HepG2 (cell line): ENCODE measurements around the gene TOP2A. TPM values are rescaled to one million over a fixed set of nuclear protein-coding genes. Genes with fewer than 3 reads are reported as not detected.
A peak's percentile ranks its signal among the peaks of the same experiment; 100 is the strongest.

Experiments
- CREB3 ChIP-seq: sonication (generic); formaldehyde crosslinking; IDR thresholded peaks from 2 replicates; pipeline ENCODE4 v1.5.0; 2020; ENCODE audit warnings: missing genetic modification reagents
- DRAP1 ChIP-seq: IDR thresholded peaks from 2 replicates; pipeline ENCODE4 v1.6.1; 2016; ENCODE audit warnings: missing genetic modification reagents, missing compliant biosample characterization
- NCOA5 ChIP-seq: sonication (generic); formaldehyde crosslinking; IDR thresholded peaks from 2 replicates; pipeline ENCODE4 v1.4.0; 2020; ENCODE audit warnings: missing genetic modification reagents
- NFE2 ChIP-seq: sonication (generic); formaldehyde crosslinking; IDR thresholded peaks from 2 replicates; pipeline ENCODE4 v1.4.0; 2020; ENCODE audit warnings: missing genetic modification reagents
- PRDM10 ChIP-seq: sonication (generic); formaldehyde crosslinking; IDR thresholded peaks from 2 replicates; pipeline ENCODE4 v1.4.0; 2020; ENCODE audit warnings: low read depth, missing genetic modification reagents
- TAF15 ChIP-seq: fragments of 200-400 bp; formaldehyde crosslinking; IDR thresholded peaks from one replicate; pipeline ENCODE4 v1.6.1; 2018; ENCODE audit warnings: mild to moderate bottlenecking, low read depth, low read length; ENCODE audit not compliant: poor library complexity, severe bottlenecking
- TCF12 ChIP-seq, 2 experiments: fragments of 450-650 bp in 1 of 2; sonication (generic) in 1 of 2; formaldehyde crosslinking in 1 of 2; IDR thresholded peaks; 2 replicates each; pipeline versions ENCODE4 v1.6.1 to v1.8.0; 2017 to 2022; ENCODE audit warnings: antibody characterized with exemption in 1 of 2, mild to moderate bottlenecking in 1 of 2, missing genetic modification reagents in 1 of 2, moderate library complexity in 1 of 2
- TCF7L2 ChIP-seq: IDR thresholded peaks from 2 replicates; pipeline ENCODE4 v1.6.1; 2011; ENCODE audit warnings: mild to moderate bottlenecking, low read depth, low read length, moderate library complexity
- TEF ChIP-seq: sonication (generic); formaldehyde crosslinking; IDR thresholded peaks from 2 replicates; pipeline ENCODE4 v1.5.0; 2020; ENCODE audit warnings: missing genetic modification reagents
- TFDP1 ChIP-seq: IDR thresholded peaks from 2 replicates; pipeline ENCODE4 v1.6.1; 2016; ENCODE audit warnings: missing compliant biosample characterization, missing genetic modification reagents, borderline replicate concordance
- ZGPAT ChIP-seq: IDR thresholded peaks from 2 replicates; pipeline ENCODE4 v1.6.1; 2016; ENCODE audit warnings: mild to moderate bottlenecking
- ZMAT3 ChIP-seq: sonication (generic); formaldehyde crosslinking; conservative IDR thresholded peaks from 2 replicates; pipeline ENCODE4 v1.7.0; 2021; ENCODE audit warnings: missing genetic modification reagents
- ZNF101 ChIP-seq: sonication (generic); formaldehyde crosslinking; IDR thresholded peaks from 2 replicates; pipeline ENCODE4 v1.4.0; 2020; ENCODE audit warnings: mild to moderate bottlenecking, low read depth, missing genetic modification reagents, borderline replicate concordance
- ZNF280B ChIP-seq: sonication (generic); formaldehyde crosslinking; IDR thresholded peaks from 2 replicates; pipeline ENCODE4 v1.5.0; 2020; ENCODE audit warnings: missing genetic modification reagents, mild to moderate bottlenecking, borderline replicate concordance
- ZNF510 ChIP-seq: sonication (generic); formaldehyde crosslinking; IDR thresholded peaks from 2 replicates; pipeline ENCODE4 v1.4.0; 2020; ENCODE audit warnings: low read depth, mild to moderate bottlenecking, missing genetic modification reagents
- ZNF557 ChIP-seq: sonication (generic); formaldehyde crosslinking; IDR thresholded peaks from 2 replicates; pipeline ENCODE4 v1.4.0; 2020; ENCODE audit warnings: missing genetic modification reagents
- ZNF713 ChIP-seq: sonication (generic); formaldehyde crosslinking; IDR thresholded peaks from 2 replicates; pipeline ENCODE4 v1.4.0; 2020; ENCODE audit warnings: mild to moderate bottlenecking, missing genetic modification reagents
- ZNF737 ChIP-seq: sonication (generic); formaldehyde crosslinking; IDR thresholded peaks from 2 replicates; pipeline ENCODE4 v1.5.0; 2020; ENCODE audit warnings: missing genetic modification reagents, mild to moderate bottlenecking, borderline replicate concordance
- ZSCAN21 ChIP-seq: sonication (generic); formaldehyde crosslinking; IDR thresholded peaks from 2 replicates; pipeline ENCODE4 v1.8.0; 2022; ENCODE audit warnings: mild to moderate bottlenecking, missing genetic modification reagents, moderate library complexity, borderline replicate concordance
- ZSCAN31 ChIP-seq: sonication (generic); formaldehyde crosslinking; IDR thresholded peaks from 2 replicates; pipeline ENCODE4 v1.5.0; 2020; ENCODE audit warnings: low read depth, mild to moderate bottlenecking, missing genetic modification reagents
- polyA plus RNA-seq, 8 experiments: library from polyadenylated mRNA; depleted of rRNA in 3 of 8; stranded (reverse) in 7 of 8; unstranded in 1 of 8; fragments of >200 nt; fragmentation: Illumina TruSeq in 4 of 8; extraction: Trizol in 4 of 8; gene quantifications; 2 replicates each; pipeline versions ENCODE4 v1.2.1 to v1.2.3, GENCODE V29; 2011 to 2016; ENCODE audit warnings: low read depth in 4 of 8, missing spikeins in 1 of 8, mixed read lengths in 1 of 8; ENCODE audit not compliant: insufficient read depth in 1 of 8
- total RNA-seq, 5 experiments: library from RNA; depleted of rRNA; stranded (reverse); fragments of >200 nt; fragmentation: Illumina TruSeq; extraction: Trizol; gene quantifications; 2 replicates each; pipeline ENCODE4 v1.2.3, GENCODE V29; 2016; ENCODE audit warnings: low read depth in 1 of 5

Gene TOP2A
- total and polyA plus RNA-seq, 2 of the 13 experiments (the other 11 are each of a cell fraction or from before 2014, with no cell fraction given) = 108 to 327 TPM

GRCh38 chr17:40417258-40417608, 463 bp downstream of the TOP2A start (continued):
- TF ChIP-seq ZNF280B = 0 out of 2 replicates have a peak, but pooled peaks have one; percentile 52
- TF ChIP-seq ZMAT3 = no peak; the same call in 1 of the 2 replicates
- no peak for TF ChIP-seq TCF7L2
- TF ChIP-seq PRDM10 (CRISPR knock-in tag) = 0 out of 2 replicates have a peak, but pooled peaks have one; percentile 33
- TF ChIP-seq ZNF510 (CRISPR knock-in tag) = no peak
- no peak for TF ChIP-seq DRAP1
- TF ChIP-seq ZSCAN31 (CRISPR knock-in tag) = no peak
- no peak for TF ChIP-seq TEF (CRISPR knock-in tag)
- no peak for TF ChIP-seq ZNF557
- TF ChIP-seq ZGPAT (CRISPR knock-in tag) = no peak
- no peak for TF ChIP-seq ZNF713 (CRISPR knock-in tag)
- TF ChIP-seq ZSCAN21 (CRISPR knock-in tag) = no peak
- no peak for TF ChIP-seq TFDP1
- no peak for TF ChIP-seq ZNF737 (CRISPR knock-in tag)
- no peak for TF ChIP-seq CREB3 (CRISPR knock-in tag)
- no peak for TF ChIP-seq TAF15
- TF ChIP-seq NCOA5 (CRISPR knock-in tag) = no peak
- no peak for TF ChIP-seq TCF12 (IDR thresholded peaks at IDR 0.05)
- no peak for TF ChIP-seq TCF12 (CRISPR knock-in tag; IDR thresholded peaks at IDR 0.05)
- TF ChIP-seq NFE2 = no peak
- no peak for TF ChIP-seq ZNF101
